HG02798 (cell line): Measurements from ENCODE around the gene PLA2G2F.

ENCODE experiments used
- ATAC-seq: cut with Tn5 transposase; IDR thresholded peaks from one replicate; pipeline ENCODE4 v1.9.1; 2021; ENCODE audit warnings: mild to moderate bottlenecking; ENCODE audit not compliant: unreplicated experiment, poor library complexity

Gene PLA2G2F

DNA sequence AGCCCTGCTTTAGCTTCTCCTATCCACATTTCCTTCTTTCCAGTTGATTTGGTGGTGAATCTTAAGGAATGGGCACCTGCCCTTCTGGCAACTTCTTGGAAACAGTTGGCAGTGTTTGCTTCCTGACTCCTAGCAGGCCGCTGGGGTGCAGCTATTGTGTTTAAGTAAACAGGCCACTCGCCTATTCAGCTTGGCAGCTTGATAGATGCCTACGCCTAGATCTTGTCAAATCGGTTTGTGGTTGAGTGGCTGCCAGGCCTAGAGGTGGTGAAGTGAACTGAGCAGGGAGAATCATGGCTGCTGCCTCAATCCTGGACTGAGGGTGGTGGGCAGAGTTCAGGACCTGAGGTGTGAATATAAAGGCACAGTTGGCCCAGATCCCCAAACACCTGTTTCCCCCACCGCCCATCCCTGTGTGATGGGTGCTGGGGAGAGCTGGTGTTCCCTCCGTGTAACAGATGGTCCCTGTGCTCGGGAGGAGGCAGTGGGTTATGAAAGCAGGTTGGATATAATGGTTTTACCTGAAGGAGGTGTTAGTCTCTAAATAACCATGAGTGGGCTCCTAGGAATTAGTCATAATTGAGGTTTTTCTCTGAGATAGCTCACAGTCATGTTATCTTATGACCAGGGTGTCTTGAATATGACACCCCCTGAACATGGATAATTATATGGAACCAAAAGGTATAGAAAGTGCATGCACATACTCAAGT is 48.1 kb downstream of the PLA2G2F start:
- no peak for ATAC-seq

GRCh38 chr1:20187813-20188454 is 48.8 kb downstream of the PLA2G2F start:
- no peak for ATAC-seq

DNA sequence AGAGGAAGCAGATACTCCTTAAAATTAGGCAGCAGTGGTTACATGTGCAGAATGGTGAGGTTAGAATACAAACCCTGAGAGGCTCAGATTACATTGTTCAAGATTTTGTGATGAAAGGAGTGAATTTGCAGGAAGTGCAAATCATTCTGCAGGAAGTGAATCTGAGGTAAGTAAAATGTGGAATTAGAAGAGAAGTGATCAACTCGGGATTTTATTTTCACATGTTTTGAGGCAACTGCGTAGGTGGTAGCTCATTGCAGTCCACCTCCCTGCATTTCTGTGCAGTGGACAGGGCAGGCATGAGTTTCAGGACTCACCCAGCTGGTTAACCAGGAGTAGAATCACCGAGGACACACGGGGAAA is 49.3 kb downstream of the PLA2G2F start:
- no peak for ATAC-seq

- ATAC-seq, result no peak
Observed at GRCh38 chr1:20189664-20190063, 50.5 kb downstream of the PLA2G2F start.

GRCh38 chr1:20190256-20191160 is 51.4 kb downstream of the PLA2G2F start:
- ATAC-seq, result no peak

DNA sequence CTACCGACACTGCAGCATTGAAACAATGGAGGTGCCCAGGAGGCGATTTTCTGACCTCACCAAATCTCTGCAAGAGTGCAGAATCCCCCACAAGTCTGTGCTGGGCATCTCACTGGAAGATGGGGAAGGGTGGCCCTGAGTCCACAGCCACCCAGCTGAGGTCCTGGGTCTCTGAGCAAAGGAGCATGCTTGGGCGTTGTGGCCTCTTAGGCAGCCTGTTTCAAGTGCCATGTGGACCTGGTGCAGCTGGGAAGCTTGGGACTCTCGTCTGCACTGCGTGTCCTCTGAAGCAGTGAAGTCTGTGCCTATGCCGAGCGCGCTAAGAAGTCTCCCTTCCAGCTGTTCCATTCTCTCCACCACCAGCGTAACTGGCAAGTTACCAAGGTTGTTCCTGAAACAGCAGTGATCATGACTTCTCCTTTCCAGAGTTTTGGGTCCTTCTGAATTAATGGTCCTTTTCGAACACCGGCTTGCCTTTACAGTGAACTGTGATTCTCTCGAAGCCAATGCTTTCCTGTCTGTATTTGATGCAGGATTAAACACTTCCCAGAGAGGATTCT is 52.2 kb downstream of the PLA2G2F start:
- no peak for ATAC-seq

DNA sequence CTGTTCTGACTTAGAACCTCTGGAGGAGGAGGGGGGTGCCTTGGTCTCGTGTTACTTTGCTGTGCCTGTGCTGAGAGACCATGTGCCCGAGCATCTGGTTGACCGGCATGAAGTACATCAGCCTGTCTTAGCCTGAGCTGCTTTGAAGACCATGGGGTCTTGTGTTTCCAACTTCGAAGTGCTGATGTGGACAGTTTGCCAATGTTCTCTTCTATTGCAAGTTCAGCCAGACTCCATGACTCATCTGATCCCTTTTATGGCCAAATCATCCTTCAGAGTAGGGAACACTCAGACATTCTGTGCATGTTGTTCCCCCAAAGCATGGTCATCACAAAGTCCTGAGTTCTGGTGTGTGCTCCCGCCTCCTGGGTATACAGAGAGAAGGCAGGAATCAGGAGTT is 53.2 kb downstream of the PLA2G2F start:
- no peak for ATAC-seq

DNA sequence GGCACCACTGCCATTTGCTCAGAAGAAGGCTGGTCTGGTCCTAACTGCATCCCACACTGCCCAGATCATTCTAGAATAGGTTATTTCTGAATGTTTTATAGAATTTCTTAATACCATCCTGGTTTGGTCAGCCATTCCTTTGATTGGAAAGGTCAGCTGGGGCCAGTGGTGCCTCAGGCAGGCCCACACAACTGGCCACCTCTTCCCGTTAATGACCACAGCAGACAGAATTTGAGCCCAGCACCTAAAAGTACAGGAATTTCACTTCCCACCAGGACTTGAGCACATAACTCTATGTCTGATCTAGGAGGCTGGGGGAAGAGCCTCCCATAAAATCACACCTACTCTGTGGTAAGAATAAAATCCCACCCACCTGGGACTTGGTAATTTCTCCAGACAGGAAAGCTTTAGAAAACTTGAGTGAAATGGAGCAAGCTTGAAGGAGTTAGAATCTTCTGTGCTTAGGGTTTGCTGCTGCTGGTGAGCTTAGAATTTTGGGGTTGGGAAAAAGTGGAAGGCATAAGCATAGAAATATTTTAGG is 53.8 kb downstream of the PLA2G2F start:
- ATAC-seq, result no peak

GRCh38 chr1:20194224-20194623 is 55.1 kb downstream of the PLA2G2F start:
- ATAC-seq, result no peak

- no peak for ATAC-seq
Observed at GRCh38 chr1:20194757-20195461, 55.8 kb downstream of the PLA2G2F start.

DNA sequence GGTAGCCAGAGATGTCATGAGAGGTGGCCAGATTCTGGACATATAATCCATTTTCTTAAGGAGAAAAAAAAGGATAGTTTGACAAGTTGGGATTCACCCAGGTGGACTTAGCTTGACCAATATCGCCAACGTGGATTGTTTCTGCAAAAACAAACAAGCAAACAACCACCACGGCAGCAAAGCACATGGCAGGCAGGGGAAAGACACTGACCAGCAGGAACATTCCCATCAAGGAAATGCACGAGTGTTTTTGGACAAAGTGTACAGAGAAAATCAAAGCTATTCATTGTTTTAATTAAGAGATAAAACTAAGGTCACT is 56.3 kb downstream of the PLA2G2F start:
- ATAC-seq, result no peak

DNA sequence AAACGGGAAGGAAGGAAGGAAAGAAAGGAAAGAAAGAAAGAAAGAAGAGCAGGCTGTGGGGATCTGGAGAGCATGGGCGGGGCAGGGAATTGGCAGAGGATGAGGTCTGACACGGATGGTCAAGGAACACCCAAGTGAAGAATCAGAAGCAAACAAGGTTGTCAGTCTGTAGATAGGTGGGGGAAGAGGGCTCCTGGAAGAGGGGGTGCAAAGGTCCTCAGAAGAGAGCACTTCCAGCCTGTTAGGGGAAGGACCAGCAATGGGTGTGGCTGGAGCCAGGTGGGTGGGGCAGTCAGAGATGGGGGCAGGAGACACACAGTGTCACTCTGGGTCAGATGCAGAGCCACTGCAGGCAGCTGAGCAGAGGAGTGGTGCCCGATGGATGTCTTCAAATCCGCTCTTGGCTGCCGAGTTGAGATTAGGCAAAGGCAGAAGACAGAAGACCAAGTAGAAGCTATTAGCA is 58.2 kb downstream of the PLA2G2F start:
- no peak for ATAC-seq

- ATAC-seq, result no peak
Observed at GRCh38 chr1:20198296-20198695, 59.2 kb downstream of the PLA2G2F start.

DNA sequence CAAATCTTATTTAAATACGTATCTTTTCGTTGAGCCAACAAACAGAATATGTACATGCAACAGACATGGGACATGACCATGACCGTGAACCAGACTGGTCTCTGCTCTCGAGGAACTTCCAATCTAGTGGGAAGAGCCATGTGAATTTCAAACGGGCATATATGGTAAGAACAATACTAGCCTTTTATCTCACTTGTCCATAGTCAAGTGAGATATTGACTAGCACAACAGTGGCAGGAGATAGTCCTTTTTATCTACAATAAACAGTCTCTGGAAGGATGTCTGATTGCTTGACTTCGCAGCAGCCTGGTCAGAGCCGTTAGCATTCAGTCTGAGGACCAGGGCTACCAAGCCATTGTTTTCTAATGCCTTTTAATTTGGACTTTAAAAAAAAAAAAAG is 59.8 kb downstream of the PLA2G2F start:
- no peak for ATAC-seq

DNA sequence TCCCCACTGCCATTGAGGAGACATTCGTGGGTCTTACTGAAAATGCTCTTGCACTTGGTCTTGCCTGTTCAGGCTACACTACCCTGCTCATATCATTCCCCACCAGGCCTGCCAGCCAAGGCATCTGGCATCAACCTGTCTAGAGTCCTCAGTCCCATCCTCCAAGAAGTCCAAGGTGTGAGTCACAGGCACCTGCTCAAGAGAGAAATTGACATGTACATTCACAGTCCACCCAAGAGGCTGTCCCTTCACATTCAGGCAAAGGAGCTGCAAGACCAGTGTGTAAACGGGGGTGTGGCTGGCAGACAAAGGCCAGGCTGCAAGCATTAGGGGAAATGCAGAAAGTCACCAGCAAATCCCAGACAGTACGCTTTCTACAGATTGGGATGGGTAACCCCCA is 60.3 kb downstream of the PLA2G2F start:
- ATAC-seq, result no peak

DNA sequence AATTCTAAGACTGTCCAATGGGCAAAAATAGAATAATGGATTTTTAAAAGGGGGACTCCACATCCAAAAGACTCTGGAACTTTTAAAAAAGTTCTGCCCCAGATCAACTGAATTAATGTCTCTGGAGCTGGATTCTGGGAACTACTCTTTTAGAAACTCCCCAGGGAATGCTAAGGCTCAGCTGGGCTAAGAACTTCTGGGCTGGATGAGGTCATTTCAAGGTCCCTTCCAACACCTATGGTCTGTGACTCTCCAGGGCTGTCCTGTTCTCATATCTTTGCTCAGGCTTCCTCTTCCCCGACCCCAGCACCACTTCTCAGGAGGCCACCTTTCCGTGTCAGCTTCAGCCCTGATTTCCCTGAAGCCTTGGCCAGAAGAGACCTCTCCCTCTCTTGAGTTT is 60.7 kb downstream of the PLA2G2F start:
- ATAC-seq, result no peak
